SU-DHL-6 (cell line): ENCODE results near the gene ZNF367.

Source experiments
- EZH2phosphoT487 ChIP-seq: fragments of 200-600 bp; sonication (generic), shearing (Covaris generic); conservative IDR thresholded peaks from 2 replicates; pipeline ENCODE4 v1.6.1; 2018; ENCODE audit warnings: mild to moderate bottlenecking, antibody characterized with exemption, low read length, moderate library complexity, mixed read lengths
- TF ChIP-seq, protein P1 (sequence below): fragments of 200-600 bp; sonication (generic); IDR thresholded peaks from one replicate; pipeline ENCODE4 v1.5.1; 2017; ENCODE audit warnings: antibody characterized with exemption, mild to moderate bottlenecking, low read length, moderate library complexity; ENCODE audit not compliant: insufficient read depth, poor library complexity, severe bottlenecking

DNA sequence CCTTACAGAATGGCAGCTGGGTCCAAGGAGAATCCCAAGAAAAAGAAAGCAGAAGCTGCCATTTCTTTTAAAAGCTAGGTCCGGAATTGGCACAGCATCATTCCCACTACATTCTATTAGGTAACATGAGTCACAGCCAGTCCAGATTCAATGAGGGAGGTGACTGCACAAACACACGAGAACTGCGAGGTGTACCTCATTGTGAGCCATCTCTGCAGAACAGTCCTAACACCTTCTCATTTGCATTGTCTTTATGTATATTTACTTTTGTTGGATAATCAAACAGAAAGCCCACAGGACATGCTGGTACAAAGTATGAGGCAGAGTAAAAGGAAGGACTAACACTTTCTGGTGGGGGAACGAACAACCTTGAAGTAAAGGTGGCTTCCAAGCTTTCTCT is 17.2 kb upstream of the ZNF367 start:
- TF ChIP-seq, protein P1, sequence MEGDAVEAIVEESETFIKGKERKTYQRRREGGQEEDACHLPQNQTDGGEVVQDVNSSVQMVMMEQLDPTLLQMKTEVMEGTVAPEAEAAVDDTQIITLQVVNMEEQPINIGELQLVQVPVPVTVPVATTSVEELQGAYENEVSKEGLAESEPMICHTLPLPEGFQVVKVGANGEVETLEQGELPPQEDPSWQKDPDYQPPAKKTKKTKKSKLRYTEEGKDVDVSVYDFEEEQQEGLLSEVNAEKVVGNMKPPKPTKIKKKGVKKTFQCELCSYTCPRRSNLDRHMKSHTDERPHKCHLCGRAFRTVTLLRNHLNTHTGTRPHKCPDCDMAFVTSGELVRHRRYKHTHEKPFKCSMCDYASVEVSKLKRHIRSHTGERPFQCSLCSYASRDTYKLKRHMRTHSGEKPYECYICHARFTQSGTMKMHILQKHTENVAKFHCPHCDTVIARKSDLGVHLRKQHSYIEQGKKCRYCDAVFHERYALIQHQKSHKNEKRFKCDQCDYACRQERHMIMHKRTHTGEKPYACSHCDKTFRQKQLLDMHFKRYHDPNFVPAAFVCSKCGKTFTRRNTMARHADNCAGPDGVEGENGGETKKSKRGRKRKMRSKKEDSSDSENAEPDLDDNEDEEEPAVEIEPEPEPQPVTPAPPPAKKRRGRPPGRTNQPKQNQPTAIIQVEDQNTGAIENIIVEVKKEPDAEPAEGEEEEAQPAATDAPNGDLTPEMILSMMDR, result no peak
- TF ChIP-seq EZH2phosphoT487, result no peak
